ENCODE data around the gene OAS2. TPM values are rescaled to one million over a fixed set of nuclear protein-coding genes. Genes with fewer than 3 reads are reported as not detected.
"Not testable (repeated sequence)": the region's sequence is repeated elsewhere in the genome, so short reads cannot be mapped to it uniquely, and the experiment has no call there.

OAS2 gene
- total RNA-seq, 2 experiments from 2014 or later: 122 TPM

- Mint-ChIP-seq H3K27ac (no peak overlapping the region), H3K36me3 (peaks cover 36% of the 10 kb centered on the region)
Observed at GRCh38 chr12:112944024-112944690, 34.2 kb upstream of the OAS2 start.

GRCh38 chr12:112945515-112945914 lies 32.8 kb upstream of the OAS2 start:
- H3K4me3 Mint-ChIP-seq: no peak overlapping the region
- H3K27me3 Mint-ChIP-seq: no peaks in the 10 kb centered on the region
- peaks cover under 1% of the 10 kb centered on the region for H3K4me1 Mint-ChIP-seq
- H3K36me3 Mint-ChIP-seq: peaks cover 32% of the 10 kb centered on the region
- no peak overlapping the region for H3K27ac Mint-ChIP-seq
- no peak for DNase-seq
- no peaks in the 10 kb centered on the region for H3K9me3 Mint-ChIP-seq

More at GRCh38 chr12:112944024-112944690, 34.2 kb upstream of the OAS2 start:
- no peak overlapping the region for H3K4me3 Mint-ChIP-seq
- H3K9me3 Mint-ChIP-seq: no peaks in the 10 kb centered on the region
- peaks cover 14% of the 10 kb centered on the region for H3K4me1 Mint-ChIP-seq
- no peaks in the 10 kb centered on the region for H3K27me3 Mint-ChIP-seq
- no peak for DNase-seq

- Mint-ChIP-seq H3K4me3 (no peak overlapping the region), H3K9me3 (no peaks in the 10 kb centered on the region), H3K27me3 (no peaks in the 10 kb centered on the region), H3K27ac (no peak overlapping the region), H3K4me1 (no peaks in the 10 kb centered on the region), H3K36me3 (peaks cover 40% of the 10 kb centered on the region)
- no peak for DNase-seq
Observed at GRCh38 chr12:112946236-112947000, 31.9 kb upstream of the OAS2 start.

- Mint-ChIP-seq H3K27ac (no peak overlapping the region), H3K4me3 (no peak overlapping the region), H3K4me1 (no peaks in the 10 kb centered on the region), H3K27me3 (no peaks in the 10 kb centered on the region), H3K9me3 (no peaks in the 10 kb centered on the region), H3K36me3 (peaks cover 43% of the 10 kb centered on the region)
- no peak for DNase-seq
Observed at GRCh38 chr12:112947314-112947713, 31.0 kb upstream of the OAS2 start.

- Mint-ChIP-seq H3K27ac (no peak overlapping the region), H3K4me3 (no peak overlapping the region), H3K36me3 (peaks cover 47% of the 10 kb centered on the region), H3K27me3 (no peaks in the 10 kb centered on the region), H3K9me3 (no peaks in the 10 kb centered on the region), H3K4me1 (no peaks in the 10 kb centered on the region)
- DNase-seq: no peak
Observed at GRCh38 chr12:112947761-112948160, 30.6 kb upstream of the OAS2 start.

- peaks cover 53% of the 10 kb centered on the region for H3K36me3 Mint-ChIP-seq
- peaks cover 2% of the 10 kb centered on the region for H3K9me3 Mint-ChIP-seq
- no peaks in the 10 kb centered on the region for H3K27me3 Mint-ChIP-seq
- DNase-seq: no peak
- no peak overlapping the region for H3K27ac Mint-ChIP-seq
- H3K4me1 Mint-ChIP-seq: no peaks in the 10 kb centered on the region
- H3K4me3 Mint-ChIP-seq: no peak overlapping the region
Observed at GRCh38 chr12:112948806-112949205, 29.5 kb upstream of the OAS2 start.

GRCh38 chr12:112950701-112951100 lies 27.6 kb upstream of the OAS2 start:
- DNase-seq: no peak
- H3K27ac Mint-ChIP-seq: no peak overlapping the region

GRCh38 chr12:112957125-112957524 lies 21.2 kb upstream of the OAS2 start:
- not testable (repeated sequence) for H3K27ac Mint-ChIP-seq, H3K4me3 Mint-ChIP-seq, H3K27me3 Mint-ChIP-seq, DNase-seq, H3K4me1 Mint-ChIP-seq
- Mint-ChIP-seq H3K9me3 (peaks cover 12% of the 10 kb centered on the region), H3K36me3 (peaks cover 78% of the 10 kb centered on the region)

More at GRCh38 chr12:112950701-112951100, 27.6 kb upstream of the OAS2 start:
- H3K27me3 Mint-ChIP-seq: no peaks in the 10 kb centered on the region
- no peaks in the 10 kb centered on the region for H3K4me1 Mint-ChIP-seq
- H3K9me3 Mint-ChIP-seq: peaks cover 2% of the 10 kb centered on the region
- H3K36me3 Mint-ChIP-seq: peaks cover 54% of the 10 kb centered on the region
- no peak overlapping the region for H3K4me3 Mint-ChIP-seq

- H3K4me3 Mint-ChIP-seq: no peak overlapping the region
- H3K27me3 Mint-ChIP-seq: no peaks in the 10 kb centered on the region
- peaks cover 69% of the 10 kb centered on the region for H3K36me3 Mint-ChIP-seq
- H3K27ac Mint-ChIP-seq: no peak overlapping the region
- peaks cover 4% of the 10 kb centered on the region for H3K4me1 Mint-ChIP-seq
- DNase-seq: no peak
- peaks cover 11% of the 10 kb centered on the region for H3K9me3 Mint-ChIP-seq
Observed at GRCh38 chr12:112961074-112961473, 17.2 kb upstream of the OAS2 start.

GRCh38 chr12:112961536-112961935 lies 16.8 kb upstream of the OAS2 start:
- Mint-ChIP-seq H3K4me1 (peaks cover 4% of the 10 kb centered on the region), H3K4me3 (no peak overlapping the region), H3K9me3 (peaks cover 11% of the 10 kb centered on the region), H3K27me3 (no peaks in the 10 kb centered on the region), H3K27ac (no peak overlapping the region), H3K36me3 (peaks cover 65% of the 10 kb centered on the region)
- no peak for DNase-seq

- no peak for DNase-seq
- Mint-ChIP-seq H3K9me3 (peaks cover 7% of the 10 kb centered on the region), H3K27ac (no peak overlapping the region), H3K4me1 (peaks cover 4% of the 10 kb centered on the region), H3K4me3 (no peak overlapping the region), H3K27me3 (no peaks in the 10 kb centered on the region), H3K36me3 (peaks cover 54% of the 10 kb centered on the region)
Observed at GRCh38 chr12:112962561-112962960, 15.8 kb upstream of the OAS2 start.

- no peak overlapping the region for H3K4me3 Mint-ChIP-seq
- H3K36me3 Mint-ChIP-seq: peaks cover 51% of the 10 kb centered on the region
- DNase-seq: no peak
- peaks cover 4% of the 10 kb centered on the region for H3K4me1 Mint-ChIP-seq
- H3K9me3 Mint-ChIP-seq: peaks cover 7% of the 10 kb centered on the region
- H3K27me3 Mint-ChIP-seq: no peaks in the 10 kb centered on the region
- H3K27ac Mint-ChIP-seq: no peak overlapping the region
Observed at GRCh38 chr12:112963227-112963861, 15.0 kb upstream of the OAS2 start.

- no peak for DNase-seq
- H3K27ac Mint-ChIP-seq: no peak overlapping the region
- H3K4me3 Mint-ChIP-seq: no peak overlapping the region
- H3K36me3 Mint-ChIP-seq: peaks cover 43% of the 10 kb centered on the region
- H3K9me3 Mint-ChIP-seq: peaks cover 7% of the 10 kb centered on the region
- H3K27me3 Mint-ChIP-seq: no peaks in the 10 kb centered on the region
- peaks cover 4% of the 10 kb centered on the region for H3K4me1 Mint-ChIP-seq
Observed at GRCh38 chr12:112964067-112964670, 14.2 kb upstream of the OAS2 start.

GRCh38 chr12:112964915-112965314 lies 13.4 kb upstream of the OAS2 start:
- no peak for DNase-seq
- Mint-ChIP-seq H3K27ac (no peak overlapping the region), H3K27me3 (no peaks in the 10 kb centered on the region), H3K36me3 (peaks cover 41% of the 10 kb centered on the region), H3K4me3 (no peak overlapping the region), H3K9me3 (peaks cover under 1% of the 10 kb centered on the region), H3K4me1 (no peaks in the 10 kb centered on the region)

- Mint-ChIP-seq H3K9me3 (no peaks in the 10 kb centered on the region), H3K36me3 (peaks cover 43% of the 10 kb centered on the region), H3K27me3 (no peaks in the 10 kb centered on the region), H3K4me3 (no peak overlapping the region), H3K4me1 (no peaks in the 10 kb centered on the region), H3K27ac (no peak overlapping the region)
- DNase-seq: no peak
Observed at GRCh38 chr12:112965643-112966042, 12.7 kb upstream of the OAS2 start.
